Nucleus accumbens (tissue), 56 donors: ENCODE results near the gene C11orf52.

Experiments
- DNase-seq, 56 donors: peaks; one replicate each; lab custom pipeline; 2025; lab: John Stamatoyannopoulos, UW

C11orf52 gene

DNA sequence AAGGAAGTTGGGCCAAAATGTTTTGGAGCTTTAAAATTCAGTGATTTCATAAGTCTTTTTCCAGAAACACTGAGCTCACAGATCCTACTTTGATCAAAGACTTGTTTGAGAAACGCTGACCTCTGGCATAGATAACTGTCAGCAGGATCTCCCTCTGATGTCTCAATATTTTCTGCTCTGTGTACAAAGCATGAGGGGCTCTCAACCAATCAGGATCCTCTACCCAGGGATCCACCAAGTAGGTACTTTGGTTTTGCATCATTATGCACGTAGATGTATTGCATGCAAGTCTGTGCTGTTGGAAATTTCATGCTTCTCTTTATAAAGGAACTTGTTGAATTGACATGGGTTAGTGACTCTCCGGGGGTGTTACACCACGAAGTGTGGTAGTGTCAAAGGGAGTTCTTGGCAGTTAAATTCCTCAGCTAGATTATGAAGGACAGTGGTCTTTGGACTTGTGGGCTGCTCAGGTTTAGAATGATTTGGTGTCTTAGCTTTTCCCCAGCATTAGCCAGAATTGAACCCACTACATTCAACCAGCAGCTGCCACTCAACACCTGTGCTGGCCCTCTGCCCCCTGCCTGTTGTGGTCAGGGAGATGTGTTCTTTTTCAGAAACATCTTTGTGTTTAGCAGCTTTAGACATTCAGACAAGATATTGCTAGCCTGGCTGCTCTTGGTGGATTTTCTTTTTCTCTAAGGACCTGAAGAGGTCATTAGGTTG lies 16.8 kb downstream of the C11orf52 start:
- peak in 1 of 56 donors; percentile 10 for DNase-seq

DNA sequence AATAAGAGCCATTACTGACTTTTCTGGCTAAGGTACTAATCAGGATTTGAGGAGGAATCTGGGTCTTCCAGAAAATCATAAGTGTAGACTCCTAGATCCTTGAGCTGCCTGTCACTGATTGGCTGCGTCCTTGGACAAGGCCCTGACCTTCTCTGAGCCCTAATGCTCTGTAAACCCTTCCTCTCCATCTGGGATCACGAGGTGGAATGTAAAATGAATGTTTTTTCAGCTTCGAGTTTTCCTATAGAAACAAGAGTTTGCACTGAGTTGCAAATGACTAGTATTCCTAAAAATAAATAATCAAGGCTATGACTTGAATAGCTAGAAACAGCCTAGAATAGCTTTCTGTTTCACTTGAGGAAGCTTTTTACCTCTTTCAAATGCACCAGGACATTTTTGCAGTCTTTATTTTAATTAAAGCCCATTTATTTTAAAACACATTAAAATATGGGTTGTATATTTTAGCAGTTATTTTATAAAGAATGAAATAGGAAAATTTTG lies 17.4 kb downstream of the C11orf52 start:
- DNase-seq, result no peak

DNA sequence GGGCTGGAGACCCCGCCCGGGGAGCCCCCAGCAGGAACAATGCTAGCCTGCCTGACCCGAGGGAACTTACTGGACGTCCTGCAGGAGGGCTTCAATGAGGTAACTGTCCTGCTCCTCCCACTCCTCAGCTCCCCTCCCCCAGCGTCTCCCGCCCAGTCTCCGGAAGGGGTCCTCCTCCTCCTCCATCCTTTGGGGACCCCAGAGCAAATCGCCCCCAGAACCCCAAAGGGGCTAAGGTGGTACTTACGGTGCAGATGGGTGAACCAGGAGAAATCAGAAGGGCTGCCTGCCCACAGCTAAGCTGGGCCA lies 18.7 kb downstream of the C11orf52 start:
- DNase-seq, result peak in 7 of 56 donors; percentile 49 to 84 (median 61)

DNA sequence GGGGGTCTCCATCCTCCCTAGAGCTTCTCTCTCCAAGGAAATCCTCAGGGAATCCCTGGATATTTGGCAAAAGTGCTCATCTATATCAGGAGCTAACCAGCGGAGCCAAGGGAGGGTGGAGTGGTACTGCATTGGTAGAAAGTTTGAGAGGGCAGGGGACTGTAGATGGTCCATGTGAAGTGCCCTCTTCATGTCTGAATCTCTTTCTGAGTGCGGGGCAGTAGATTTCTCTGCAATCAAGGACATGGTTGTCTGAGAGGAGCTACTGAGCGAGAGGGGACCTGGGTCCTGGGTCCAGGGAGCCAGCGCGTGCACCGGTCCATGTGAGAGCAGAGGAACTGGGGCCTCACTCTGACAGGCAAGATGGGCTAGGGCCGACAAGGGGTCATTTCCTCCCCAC lies 19.1 kb downstream of the C11orf52 start:
- DNase-seq, result peak in 5 of 56 donors; percentile 30 to 71 (median 49)

DNA sequence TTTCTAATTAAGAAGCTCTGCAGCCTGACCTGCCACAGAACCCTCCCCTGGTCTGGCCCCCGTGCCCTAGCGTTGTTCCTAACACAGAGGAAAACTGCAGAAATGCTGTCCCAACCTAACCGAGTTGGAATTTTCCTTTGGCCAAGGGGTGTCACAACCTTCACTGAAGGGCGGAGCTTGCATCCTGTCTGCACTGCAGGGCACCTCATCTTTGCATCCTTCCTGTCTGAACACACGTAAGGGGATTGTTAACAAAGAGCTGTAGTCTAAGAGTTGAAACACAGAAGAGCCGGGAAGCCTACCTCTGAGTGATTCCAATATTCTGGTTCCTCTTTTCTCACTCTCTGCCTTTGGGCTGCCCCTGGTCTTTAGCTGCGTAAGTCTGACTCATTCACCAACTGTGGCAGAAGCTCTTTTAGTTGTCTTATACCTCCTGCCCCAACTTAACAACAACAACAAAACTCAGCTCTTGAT lies 20.0 kb downstream of the C11orf52 start:
- DNase-seq, result peak in 6 of 56 donors; percentile 10 to 66 (median 32)

DNA sequence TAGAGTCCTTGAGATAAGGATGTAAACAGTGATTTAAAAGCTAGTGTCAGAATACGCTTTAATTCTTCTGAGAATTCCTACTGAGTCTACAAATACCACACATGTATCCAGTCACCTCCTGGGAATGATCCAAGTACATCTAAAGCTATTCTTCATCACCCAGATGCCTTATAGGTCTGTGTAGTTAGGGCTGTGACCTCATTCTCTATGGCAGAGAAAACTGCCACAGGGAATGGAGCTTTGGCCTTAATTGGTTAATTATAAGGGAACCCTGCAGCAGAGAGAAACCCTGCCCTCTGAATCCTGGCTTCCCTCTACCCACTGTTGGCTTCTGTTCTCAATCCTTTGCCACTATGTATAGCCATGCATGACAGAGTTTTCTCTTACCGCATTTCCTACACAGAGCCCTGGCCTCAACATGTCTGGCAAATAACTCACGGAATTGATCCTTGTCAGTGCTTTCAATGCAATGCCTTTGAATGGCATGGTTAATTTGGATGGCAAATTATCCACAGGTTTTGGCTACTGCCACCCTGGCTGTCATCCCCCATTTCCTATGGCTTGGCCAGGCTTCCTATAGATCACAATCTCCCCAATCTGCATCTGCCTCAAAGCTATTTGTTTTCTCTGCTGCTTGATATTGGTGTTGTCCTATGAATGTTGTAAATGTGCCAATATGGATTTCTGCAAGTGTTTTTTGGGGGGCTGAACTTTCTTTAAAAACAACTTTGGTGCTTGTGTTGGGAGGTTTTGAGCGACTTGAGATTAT lies 21.3 kb downstream of the C11orf52 start:
- DNase-seq, result peak in 1 of 56 donors; percentile 19

DNA sequence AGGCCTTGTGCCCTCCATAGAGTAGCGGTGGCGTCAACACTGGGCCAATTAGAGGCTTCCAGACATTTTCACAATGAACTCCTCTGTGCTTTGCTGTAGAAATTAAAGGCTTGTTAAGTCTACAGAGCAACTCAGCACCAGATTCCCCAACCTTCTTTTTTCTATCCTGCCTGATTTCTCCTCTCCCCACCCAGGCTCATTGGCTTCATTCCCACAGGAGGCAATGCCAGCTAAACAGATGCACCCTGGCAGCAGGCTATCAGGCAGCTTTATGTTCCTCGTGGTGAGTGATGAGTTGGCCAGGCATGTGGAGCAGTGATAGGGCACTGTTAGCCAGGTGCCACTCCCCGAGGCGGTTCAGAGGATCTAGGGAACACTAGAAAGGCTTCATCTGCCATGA lies 23.2 kb downstream of the C11orf52 start:
- peak in 20 of 56 donors; percentile 21 to 67 (median 42) for DNase-seq

DNA sequence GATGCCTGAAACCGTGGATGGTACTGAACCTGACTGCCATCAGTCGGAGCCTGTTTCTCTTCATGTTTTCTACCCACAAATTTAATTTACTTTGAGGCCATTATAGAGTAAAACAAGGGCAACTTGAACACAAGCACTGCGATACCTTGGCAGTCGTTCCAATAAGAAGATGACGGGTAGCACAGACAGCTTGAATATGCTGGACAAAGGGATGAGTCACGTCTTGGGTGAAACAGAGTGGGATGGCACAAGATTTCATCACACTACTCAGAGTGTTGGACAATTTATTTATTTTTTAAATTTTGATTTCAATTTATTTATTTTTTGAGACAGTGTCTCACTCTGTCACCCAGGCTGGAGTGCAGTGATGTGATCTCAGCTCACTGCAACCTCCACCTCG lies 24.1 kb downstream of the C11orf52 start:
- DNase-seq, result no peak

DNA sequence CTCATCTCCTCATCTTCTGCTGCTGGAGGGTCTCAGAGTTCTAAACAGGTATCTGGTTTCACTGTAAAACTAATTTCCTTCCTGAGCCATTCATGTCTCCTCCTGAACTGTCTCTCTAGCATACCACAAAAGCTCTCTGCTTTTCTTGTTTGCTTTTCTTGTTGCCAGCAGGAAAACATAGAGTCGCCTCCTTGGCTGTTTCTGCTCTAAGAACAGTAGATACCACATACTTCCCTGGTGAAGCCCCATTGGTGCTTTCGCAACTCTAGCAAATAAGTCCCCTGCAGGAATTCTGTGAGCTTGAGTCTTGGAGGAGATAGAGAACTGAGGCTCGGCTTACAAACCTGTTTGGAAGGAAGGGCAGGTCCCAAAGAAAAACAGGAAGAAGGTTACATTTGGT lies 25.4 kb downstream of the C11orf52 start:
- DNase-seq, result no peak

DNA sequence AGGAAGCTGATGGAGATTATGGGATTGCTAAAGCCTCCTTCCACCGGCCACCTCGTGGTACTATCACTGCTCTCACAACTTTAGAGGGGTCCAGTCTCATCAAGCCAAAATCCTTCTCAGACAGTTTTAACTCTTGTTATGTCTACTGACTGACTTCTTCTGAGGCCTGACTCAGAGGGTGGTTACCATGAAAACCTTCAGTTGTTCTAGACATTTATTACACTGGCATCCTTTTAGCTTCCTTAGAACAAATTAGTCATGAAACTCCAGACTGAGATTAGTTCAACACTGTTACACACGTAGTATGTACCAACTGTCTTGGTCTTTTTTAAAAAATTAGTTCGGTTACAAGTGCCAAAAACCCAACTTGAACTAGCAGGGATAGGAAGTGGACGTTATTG lies 25.9 kb downstream of the C11orf52 start:
- DNase-seq, result peak in 1 of 56 donors; percentile 23

DNA sequence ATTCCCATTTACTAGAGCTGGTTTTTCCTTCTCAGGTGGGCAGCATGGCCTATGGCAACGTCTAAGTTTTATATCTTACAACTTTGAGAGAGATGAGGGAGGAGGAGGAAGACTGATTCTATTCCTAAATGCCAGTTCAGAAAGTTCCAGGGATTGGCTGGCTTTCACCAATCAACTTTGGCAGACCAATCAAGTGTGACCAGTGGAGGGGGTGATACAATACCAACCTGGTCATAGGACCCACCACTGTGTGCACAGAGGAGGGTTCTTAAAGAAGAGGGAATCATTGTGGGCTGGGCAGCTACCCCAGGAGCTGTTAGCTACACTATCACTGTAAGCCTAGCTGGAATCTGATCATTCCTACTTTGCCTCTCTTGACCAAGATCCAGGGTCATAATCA lies 26.5 kb downstream of the C11orf52 start:
- DNase-seq, result no peak

DNA sequence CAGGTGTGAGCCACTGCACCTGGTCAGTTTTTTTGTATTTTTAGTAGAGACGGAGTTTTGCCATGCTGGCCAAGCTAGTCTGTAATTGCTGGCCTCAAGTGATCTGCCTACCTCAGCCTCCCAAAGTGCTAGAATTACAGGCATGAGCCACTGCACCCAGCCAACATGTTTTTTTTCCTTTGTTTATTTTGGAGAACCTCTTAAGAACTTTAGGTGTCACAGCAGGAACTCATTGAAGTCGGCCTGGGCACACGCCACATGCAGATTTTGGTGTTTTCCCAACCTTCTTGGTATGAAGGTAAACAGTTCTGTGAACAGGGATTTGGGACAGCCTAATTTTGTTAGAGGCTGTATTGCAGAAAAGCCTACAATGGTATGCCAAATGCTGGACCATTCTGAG lies 27.8 kb downstream of the C11orf52 start:
- DNase-seq, result no peak

DNA sequence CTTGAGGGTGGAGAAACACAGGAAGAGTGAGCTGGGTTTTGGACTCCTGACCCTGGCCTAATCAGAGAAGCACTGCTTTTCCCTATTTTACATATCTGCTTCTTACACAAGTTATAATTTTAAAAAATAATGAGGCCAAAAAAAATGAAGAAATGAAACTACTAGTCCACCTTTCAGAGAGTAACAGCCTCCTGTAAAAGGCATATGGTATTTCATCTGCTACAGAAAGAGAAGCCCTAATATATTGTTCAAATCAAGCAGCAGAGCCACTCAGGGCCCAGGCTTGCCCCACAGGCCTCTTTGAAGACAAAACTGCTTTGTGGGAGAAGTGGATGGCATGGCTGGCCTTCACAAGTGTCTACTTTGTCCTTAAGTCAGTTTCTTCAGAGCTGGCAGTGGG lies 28.4 kb downstream of the C11orf52 start:
- no peak for DNase-seq

DNA sequence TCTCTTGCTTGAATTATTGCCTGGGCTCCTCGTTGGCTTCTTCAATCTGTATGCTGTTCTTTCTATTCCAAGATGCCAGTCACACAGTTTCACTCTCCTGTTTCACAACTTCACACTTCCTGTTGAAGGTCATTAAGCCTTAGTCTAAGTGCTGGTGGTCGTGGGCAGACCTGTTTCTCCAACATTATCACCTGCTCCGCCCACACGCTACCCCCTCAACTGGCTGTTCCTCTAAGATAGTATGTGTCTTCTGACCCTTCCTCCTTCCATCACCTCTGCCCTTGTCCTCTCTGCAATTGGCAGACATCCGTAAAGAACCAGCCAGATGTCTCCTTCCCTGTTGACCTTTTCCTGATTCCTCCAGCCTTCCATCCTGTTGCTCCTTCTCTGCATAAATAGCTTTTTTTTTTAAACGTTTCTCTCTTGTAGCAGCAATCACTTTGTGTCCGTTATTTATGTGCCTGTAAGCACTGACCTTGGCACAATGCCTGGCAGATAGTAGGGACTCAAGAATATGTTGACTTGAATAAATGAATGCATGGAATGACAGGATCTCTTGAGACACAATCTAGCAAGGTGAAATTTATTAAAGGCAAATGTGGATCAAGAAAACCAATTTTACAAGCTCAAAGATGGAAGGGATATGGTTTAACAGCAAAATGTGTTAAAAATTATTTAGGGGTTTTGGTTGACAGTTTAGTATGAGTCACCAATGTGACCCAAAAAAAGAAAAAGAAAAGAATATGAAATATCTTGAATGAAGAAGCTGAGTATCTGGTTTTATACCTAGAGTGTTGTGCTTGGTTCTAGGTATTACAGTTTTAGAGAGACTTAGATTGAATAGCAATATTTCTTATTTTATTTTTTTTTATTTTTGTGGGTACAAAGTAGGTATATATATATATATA lies 31.1 kb downstream of the C11orf52 start:
- no peak for DNase-seq

DNA sequence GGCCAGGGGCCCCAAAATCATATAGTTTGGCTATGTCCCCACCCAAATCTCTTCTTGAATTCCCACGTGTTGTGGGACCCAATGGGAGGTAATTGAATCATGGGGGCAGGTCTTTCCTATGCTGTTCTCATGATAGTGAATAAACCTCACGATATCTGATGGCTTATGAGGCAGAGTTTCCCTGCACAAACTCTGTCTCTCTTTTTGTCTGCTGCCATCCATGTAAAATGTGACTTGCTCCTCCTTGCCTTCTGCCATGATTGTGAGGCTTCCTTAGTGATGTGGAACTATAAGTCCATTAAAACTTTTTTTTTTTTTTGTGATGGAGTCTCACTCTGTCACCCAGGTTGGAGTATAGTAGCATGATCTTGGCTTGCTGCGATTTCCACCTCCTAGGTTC lies 32.9 kb downstream of the C11orf52 start:
- no peak for DNase-seq

DNA sequence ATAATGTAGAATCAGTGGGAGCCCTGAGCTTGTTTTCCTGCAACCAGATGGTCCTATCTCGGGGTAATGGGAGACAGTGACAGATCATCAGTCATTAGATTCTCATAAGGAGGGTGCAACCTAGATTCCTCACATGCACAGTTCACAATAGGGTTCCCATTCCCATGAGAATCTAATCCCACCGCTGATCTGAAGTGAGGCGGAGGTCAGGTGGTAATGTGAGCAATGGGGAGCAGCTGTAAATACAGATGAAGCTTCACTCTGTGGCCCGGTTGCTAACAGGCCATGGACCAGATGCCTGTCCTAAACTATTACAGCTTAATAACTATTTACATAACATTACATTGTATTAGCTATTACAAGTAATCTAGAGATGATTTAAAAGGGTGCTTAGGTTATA lies 35.4 kb downstream of the C11orf52 start:
- no peak for DNase-seq

DNA sequence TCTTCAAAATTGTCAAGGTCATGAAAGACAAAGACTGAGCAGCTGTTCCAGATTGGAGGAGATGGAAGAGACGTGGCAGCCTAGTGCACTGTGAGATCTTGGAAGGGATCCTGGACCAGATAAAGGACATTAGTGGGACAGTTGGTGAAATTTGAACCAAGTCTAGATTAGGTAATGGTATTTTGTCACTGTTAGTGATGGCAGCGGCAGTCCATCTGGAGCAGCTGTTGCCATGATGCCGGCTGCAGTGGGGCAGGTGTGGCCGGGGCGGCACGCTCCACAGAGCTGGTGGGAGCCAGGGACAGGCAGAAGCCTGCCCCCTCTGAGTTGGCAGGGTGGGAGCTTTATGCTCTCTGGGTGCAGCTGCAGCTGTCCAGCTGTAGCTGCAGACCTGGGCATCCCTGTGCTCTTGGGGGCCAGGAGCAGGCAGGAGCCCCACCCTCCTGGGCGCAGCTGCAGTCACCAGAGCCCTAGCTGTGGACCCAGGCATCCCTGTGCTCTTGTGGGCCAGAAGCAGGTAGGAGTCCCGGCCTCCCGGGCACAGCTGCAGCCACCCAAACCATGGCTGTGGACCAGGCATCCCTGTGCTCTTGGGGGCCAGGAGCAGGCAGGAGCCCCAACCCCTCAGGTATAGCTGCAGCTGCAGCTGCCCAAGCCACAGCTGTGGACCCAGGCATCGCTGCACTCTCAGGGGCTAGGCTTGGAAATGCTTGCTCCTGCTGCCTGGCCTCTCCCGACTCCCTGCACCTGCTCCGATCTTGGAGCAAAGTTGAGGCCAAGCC lies 39.1 kb downstream of the C11orf52 start:
- DNase-seq, result no peak

DNA sequence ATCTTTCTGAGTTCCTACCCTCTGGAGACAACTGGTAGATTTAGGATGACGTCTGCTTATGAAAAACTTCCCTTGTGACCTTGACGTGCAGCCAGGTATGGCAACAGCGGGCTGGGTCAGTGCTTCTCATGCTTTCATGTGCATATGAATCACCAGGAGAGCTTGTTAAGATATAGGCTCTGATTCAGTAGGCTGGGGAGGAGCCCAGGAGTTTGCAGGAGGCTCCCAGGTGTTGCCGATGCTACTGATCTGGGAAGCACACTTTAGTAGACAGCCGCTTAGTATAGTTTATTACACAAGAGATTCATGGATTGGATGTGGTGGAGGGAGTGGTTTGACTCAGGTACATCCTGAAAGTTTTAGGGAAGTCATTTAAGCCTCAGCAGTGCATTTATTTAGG lies 42.2 kb downstream of the C11orf52 start:
- DNase-seq, result no peak

DNA sequence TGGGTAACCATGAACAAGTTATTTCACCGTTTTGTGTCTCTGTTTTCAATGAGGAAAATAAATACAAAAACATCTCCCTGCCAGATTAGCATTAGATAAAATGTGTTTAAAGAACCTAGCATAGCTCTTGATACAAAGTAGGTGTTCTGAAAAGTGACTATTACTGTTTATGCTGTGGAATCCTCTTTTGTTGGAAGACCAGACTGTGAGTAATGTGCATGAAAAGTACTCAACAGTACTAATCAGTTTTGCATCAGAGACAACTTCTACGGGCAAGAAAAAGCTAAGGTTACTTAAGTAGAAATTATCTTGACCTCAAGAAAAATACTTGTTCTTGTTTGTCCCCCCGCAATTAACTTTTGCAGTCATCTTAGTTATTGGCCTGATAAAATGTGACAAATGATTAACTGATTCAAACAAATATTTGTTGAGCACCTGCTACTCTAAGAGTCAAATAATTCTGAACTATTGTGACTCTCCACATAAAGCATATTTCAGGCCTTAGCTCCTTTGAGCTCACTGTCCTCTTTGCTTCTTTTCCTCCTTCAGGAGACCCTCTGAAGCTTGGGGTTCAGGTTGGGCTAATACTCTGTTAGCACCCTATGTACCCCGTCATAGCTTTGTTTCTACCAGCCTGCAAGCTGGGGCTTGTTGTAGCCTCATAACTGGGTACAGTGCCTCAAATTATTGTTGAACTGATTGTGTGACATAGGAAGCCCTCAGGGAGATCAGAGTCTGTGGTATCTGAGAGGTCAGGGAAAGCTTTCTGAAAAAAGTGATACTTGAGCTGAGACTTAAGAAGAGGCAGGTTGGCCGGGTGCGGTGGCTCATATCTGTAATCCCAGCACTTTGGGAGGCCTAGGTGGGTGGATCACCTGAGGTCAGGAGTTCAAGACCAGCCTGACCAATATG lies 42.9 kb downstream of the C11orf52 start:
- no peak for DNase-seq
